H1 (cell line): ENCODE data around the gene HBEGF. TPM values are rescaled to one million over a fixed set of nuclear protein-coding genes. Genes with fewer than 3 reads are reported as not detected.

Source experiments
- CTCF ChIA-PET: fragments of 300-600 bp; sonication (Branson Sonifier 250); formaldehyde crosslinking; loops from one replicate; lab custom pipeline; 2021; ENCODE audit not compliant: partially characterized antibody; lab: Charles Lee
- POLR2A ChIA-PET: fragments of 300-600 bp; sonication (Branson Sonifier 250); formaldehyde crosslinking; loops from one replicate; lab custom pipeline; 2021; ENCODE audit warnings: inconsistent platforms; ENCODE audit not compliant: partially characterized antibody; lab: Charles Lee
- DNase-seq, 2 experiments: peaks; one replicate each; pipeline versions ENCODE4 v3.0.0 to v3.0.0-alpha.2; 2010 to 2022; ENCODE audit warnings: low spot score in 2 of 2, low read depth in 1 of 2, mixed read lengths in 1 of 2
- FAIRE-seq: peaks from 2 replicates; lab custom pipeline; 2011; peaks lifted over from hg19 to GRCh38; lab: Jason Lieb, UNC
- H2AFZ ChIP-seq: 2 replicates; pipeline ENCODE4 v1.8.1; 2012; ENCODE audit warnings: low read length, inconsistent platforms
- H2AK5ac ChIP-seq: 2 replicates; pipeline ENCODE4 v1.6.1; 2013; ENCODE audit warnings: low read depth, low read length
- H2BK120ac ChIP-seq: replicated peaks from 2 replicates; pipeline ENCODE3; 2013; ENCODE audit warnings: low read depth, low read length, inconsistent platforms
- H2BK12ac ChIP-seq: 2 replicates; pipeline ENCODE4 v1.6.1; 2013; ENCODE audit warnings: low read depth, low read length
- H2BK15ac ChIP-seq: 2 replicates; pipeline ENCODE4 v1.6.1; 2013; ENCODE audit warnings: low read length
- H2BK20ac ChIP-seq: 2 replicates; pipeline ENCODE4 v1.6.1; 2013; ENCODE audit warnings: low read length
- H2BK5ac ChIP-seq: 2 replicates; pipeline ENCODE4 v1.6.1; 2013; ENCODE audit warnings: low read depth, low read length
- H3K14ac ChIP-seq: 2 replicates; pipeline ENCODE4 v1.6.1; 2013; ENCODE audit warnings: inconsistent platforms; ENCODE audit not compliant: insufficient read length
- H3K18ac ChIP-seq: 2 replicates; pipeline ENCODE4 v1.6.1; 2013; ENCODE audit warnings: low read length; ENCODE audit errors: extremely low read depth
- H3K23ac ChIP-seq: 2 replicates; pipeline ENCODE4 v1.6.1; 2013; ENCODE audit warnings: inconsistent platforms; ENCODE audit not compliant: insufficient read length
- H3K23me2 ChIP-seq: 2 replicates; pipeline ENCODE4 v1.6.1; 2013; ENCODE audit warnings: low read depth, low read length
- H3K27ac ChIP-seq: 2 replicates; pipeline ENCODE4 v1.6.1; 2011; ENCODE audit warnings: low read depth, low read length, inconsistent platforms
- H3K27me3 ChIP-seq, 4 experiments: replicated peaks in 1 of 4; 1 replicate in 1 of 4; 2 replicates in 3 of 4; pipeline versions ENCODE4 v1.6.1 to v1.8.1; 2011 to 2013; ENCODE audit warnings: low read length in 3 of 4, mild to moderate bottlenecking in 3 of 4, inconsistent platforms in 2 of 4, mixed read lengths in 2 of 4, moderate library complexity in 1 of 4; ENCODE audit not compliant: control insufficient read depth in 3 of 4, insufficient read depth in 3 of 4; ENCODE audit errors: extremely low read depth in 1 of 4
- H3K36me3 ChIP-seq, 4 experiments: 2 replicates each; pipeline versions ENCODE4 v1.6.1 to v1.8.1; 2011 to 2013; ENCODE audit warnings: mild to moderate bottlenecking in 4 of 4, low read length in 3 of 4, moderate library complexity in 2 of 4, control low read depth in 1 of 4, inconsistent platforms in 1 of 4; ENCODE audit not compliant: insufficient read depth in 4 of 4, control insufficient read depth in 2 of 4
- H3K4ac ChIP-seq: replicated peaks from 2 replicates; pipeline ENCODE3; 2013; ENCODE audit warnings: low read length, low read depth, mixed read lengths, inconsistent platforms; ENCODE audit not compliant: insufficient read length
- H3K4me1 ChIP-seq, 4 experiments: replicated peaks in 1 of 4; 1 replicate in 1 of 4; 2 replicates in 3 of 4; pipeline versions ENCODE4 v1.6.1 to v1.8.1; 2011 to 2013; ENCODE audit warnings: low read length in 3 of 4, inconsistent platforms in 2 of 4, mixed read lengths in 1 of 4; ENCODE audit not compliant: insufficient read depth in 4 of 4, control insufficient read depth in 3 of 4
- H3K4me2 ChIP-seq, 2 experiments: 2 replicates each; pipeline versions ENCODE4 v1.6.1 to v1.8.1; 2011 to 2013; ENCODE audit warnings: low read depth in 2 of 2, low read length in 2 of 2, control low read depth in 1 of 2, inconsistent platforms in 1 of 2, mild to moderate bottlenecking in 1 of 2; ENCODE audit not compliant: insufficient read depth in 1 of 2
- H3K4me3 ChIP-seq, 4 experiments: fragments of 200-600, 300-600 bp in 1 of 4; sonication (generic), shearing (Covaris generic), sonication (Bioruptor Twin) in 1 of 4; 2 replicates each; pipeline versions ENCODE4 v1.5.1 to v1.8.1; 2011 to 2016; ENCODE audit warnings: low read length in 4 of 4, low read depth in 3 of 4, control low read depth in 2 of 4, inconsistent platforms in 2 of 4, mild to moderate bottlenecking in 2 of 4, mixed read lengths in 1 of 4, moderate library complexity in 1 of 4; ENCODE audit not compliant: insufficient read depth in 2 of 4; ENCODE audit errors: extremely low read depth in 1 of 4
- H3K56ac ChIP-seq: replicated peaks from 2 replicates; pipeline ENCODE3; 2013; ENCODE audit warnings: low read depth, mild to moderate bottlenecking, mixed read lengths, low read length, inconsistent platforms; ENCODE audit not compliant: insufficient read length
- H3K79me1 ChIP-seq: 2 replicates; pipeline ENCODE4 v1.6.1; 2013; ENCODE audit warnings: low read depth, low read length, control low read depth
- H3K79me2 ChIP-seq, 2 experiments: 2 replicates each; pipeline versions ENCODE4 v1.6.1 to v1.8.1; 2012 to 2013; ENCODE audit warnings: low read length in 2 of 2, mild to moderate bottlenecking in 2 of 2, inconsistent platforms in 1 of 2; ENCODE audit not compliant: insufficient read depth in 2 of 2, control insufficient read depth in 1 of 2
- H3K9ac ChIP-seq, 4 experiments: replicated peaks in 1 of 4; 1 replicate in 1 of 4; 2 replicates in 3 of 4; pipeline versions ENCODE4 v1.6.1 to v1.8.1; 2011 to 2013; ENCODE audit warnings: low read depth in 3 of 4, low read length in 3 of 4, control low read depth in 2 of 4, mild to moderate bottlenecking in 2 of 4, moderate library complexity in 2 of 4, inconsistent platforms in 1 of 4; ENCODE audit errors: extremely low read depth in 1 of 4
- H3K9me3 ChIP-seq, 2 experiments: 2 replicates each; pipeline versions ENCODE4 v1.6.1 to v1.8.1; 2012 to 2013; ENCODE audit warnings: mild to moderate bottlenecking in 2 of 2, moderate library complexity in 2 of 2, control low read depth in 1 of 2, inconsistent platforms in 1 of 2, low read depth in 1 of 2, low read length in 1 of 2, mixed read lengths in 1 of 2; ENCODE audit not compliant: insufficient read depth in 2 of 2
- H4K20me1 ChIP-seq, 2 experiments: replicated peaks in 1 of 2; 2 replicates each; pipeline versions ENCODE3 to v1.8.1; 2011 to 2013; ENCODE audit warnings: inconsistent platforms in 2 of 2, low read length in 2 of 2, mild to moderate bottlenecking in 1 of 2; ENCODE audit not compliant: insufficient read depth in 2 of 2, control insufficient read depth in 1 of 2
- H4K5ac ChIP-seq: 2 replicates; pipeline ENCODE4 v1.6.1; 2013; ENCODE audit warnings: low read length, low read depth, mixed read lengths, inconsistent platforms; ENCODE audit not compliant: insufficient read length
- H4K8ac ChIP-seq: 2 replicates; pipeline ENCODE4 v1.8.0; 2013; ENCODE audit warnings: mild to moderate bottlenecking, moderate library complexity, low read length, inconsistent platforms; ENCODE audit not compliant: insufficient read depth; ENCODE audit errors: extremely low read depth
- H4K91ac ChIP-seq: replicated peaks from 2 replicates; pipeline ENCODE3; 2013; ENCODE audit warnings: low read length, mixed read lengths, inconsistent platforms; ENCODE audit not compliant: insufficient read length
- NRF1 ChIP-seq: IDR thresholded peaks from 2 replicates; pipeline ENCODE4 v1.6.1; 2011; ENCODE audit warnings: mild to moderate bottlenecking, low read depth, low read length, improper control_type of control experiment
- WGBS, 2 experiments: shearing (Covaris generic) in 1 of 2; methylation state at CpG; one replicate each; pipeline versions ENCODE4 v1.1.6 to v1.1.7; 2013 to 2015; ENCODE audit warnings: low lambda C conversion rate in 2 of 2, mixed read lengths in 2 of 2, inconsistent platforms in 1 of 2, low coverage in 1 of 2, missing lambda C conversion rate in 1 of 2; ENCODE audit not compliant: insufficient replicate concordance in 2 of 2, insufficient coverage in 1 of 2, insufficient read length in 1 of 2; ENCODE audit errors: extremely low coverage in 1 of 2, missing lambda C conversion rate in 1 of 2; 5-methylcytosine and 5-hydroxymethylcytosine counted together
- polyA plus RNA-seq, 7 experiments: library from polyadenylated mRNA; depleted of rRNA in 3 of 7; stranded (reverse) in 5 of 7; unstranded in 2 of 7; fragments of >200 nt in 5 of 7; fragments of 200-250 nt in 2 of 7; gene quantifications; 1 replicate in 5 of 7; 2 replicates in 1 of 7; 4 replicates in 1 of 7; pipeline versions ENCODE4 v1.2.1 to v1.2.3, GENCODE V29; 2011 to 2013; ENCODE audit warnings: missing spikeins in 2 of 7, mixed read lengths in 2 of 7
- total RNA-seq: library from RNA; stranded (reverse); fragmentation: NEBNext Ultra II Directional; extraction: Animal tissue kit (Norgen Biotek cat#: 25700); gene quantifications from 2 replicates; pipeline ENCODE4 v1.2.1, GENCODE V29; 2021

The HBEGF gene
- total and polyA plus RNA-seq, 2 of the 8 experiments (the other 6 are each of a cell fraction or from before 2014, with no cell fraction given) = 2.4 to 2.5 TPM

DNA sequence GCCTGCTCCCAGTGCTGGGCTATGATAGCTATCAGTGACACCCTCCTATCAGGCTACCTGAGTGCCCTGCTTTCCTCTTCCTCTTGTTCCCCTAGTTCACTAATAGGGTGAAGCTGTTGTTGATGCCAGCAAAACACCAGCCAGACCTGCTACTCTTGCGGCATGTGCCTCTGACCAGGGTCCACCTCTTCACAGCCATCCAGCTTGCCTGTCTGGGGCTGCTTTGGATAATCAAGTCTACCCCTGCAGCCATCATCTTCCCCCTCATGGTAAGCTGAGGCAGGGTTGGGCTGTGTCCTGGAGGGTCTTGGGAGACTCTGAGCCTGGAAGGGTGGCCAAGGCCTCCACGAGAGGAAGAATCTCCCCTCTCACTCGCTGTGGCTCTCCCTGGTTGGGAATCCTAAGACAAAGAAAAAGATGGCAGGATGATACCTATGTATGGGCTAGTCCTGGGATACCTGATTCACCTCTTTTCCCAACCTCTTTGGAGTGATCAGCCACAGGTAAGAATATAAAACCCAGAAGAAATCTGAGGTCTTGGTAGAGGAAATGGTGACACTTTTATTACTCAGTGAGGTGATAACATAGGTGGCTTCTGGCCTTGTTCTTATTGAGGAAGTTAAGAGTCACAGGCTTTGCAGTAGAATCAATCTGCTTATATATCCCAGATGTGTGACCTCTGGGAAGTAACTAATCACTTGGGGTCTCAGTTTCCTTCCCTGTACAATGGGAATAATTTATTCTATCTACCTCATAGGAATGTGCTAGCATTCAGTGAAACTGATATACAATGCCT, 25.2 kb upstream of the HBEGF start:
- 93% methylated on average over 3 of the region's 3 CpGs; no CpG with 5 or more reads in 1 of the 2 experiments for WGBS, 2 experiments
- H4K8ac ChIP-seq = no peak overlapping the region
- no peak overlapping the region for H2AK5ac ChIP-seq
- no peaks in the 10 kb centered on the region for H3K9me3 ChIP-seq
- H3K14ac ChIP-seq = no peak overlapping the region
- no peaks in the 10 kb centered on the region for H3K27me3 ChIP-seq
- no peaks in the 10 kb centered on the region for H3K36me3 ChIP-seq
- no peak overlapping the region for H2BK12ac ChIP-seq
- no peak overlapping the region for H2BK5ac ChIP-seq
- no peak overlapping the region for H3K18ac ChIP-seq
- H3K4me1 ChIP-seq = peaks cover 0 to 2% (median under 1%) of the 10 kb centered on the region in 4 experiments; a peak in 2 of 7 replicates
- no peak overlapping the region for H3K56ac ChIP-seq
- H2AFZ ChIP-seq = no peak overlapping the region
- no peak overlapping the region for H2BK15ac ChIP-seq
- no peak overlapping the region for H2BK20ac ChIP-seq
- FAIRE-seq (no peak), DNase-seq (no peak)
- no peaks in the 10 kb centered on the region for H4K20me1 ChIP-seq
- H2BK120ac ChIP-seq = no peak overlapping the region
- no peak for TF ChIP-seq NRF1
- CTCF ChIA-PET = interaction anchor here (0.7 to 4.8 kb wide), 25 partner anchors 8 to 351 kb away, joined by 3 to 45 read pairs (median 6); partner anchors contain the start of genes ANKHD1, EIF4EBP3, HBEGF and SLC4A9
- POLR2A ChIA-PET = interaction anchor here (0.7 to 1.2 kb wide), 4 partner anchors 9 to 276 kb away, joined by 3 to 5 read pairs (median 3); partner anchors contain the start of genes EIF4EBP3, IK and NDUFA2
- no peaks in the 10 kb centered on the region; the same call in 1 of the 2 replicates for H3K79me1 ChIP-seq
- no peaks in the 10 kb centered on the region for H3K79me2 ChIP-seq
- H3K4me2 ChIP-seq = no peak overlapping the region
- H3K23me2 ChIP-seq = peaks cover 3% of the 10 kb centered on the region; the same call in 1 of the 2 replicates
- no peak overlapping the region for H3K27ac ChIP-seq
- H3K23ac ChIP-seq = no peak overlapping the region
- no peak overlapping the region for H3K4me3 ChIP-seq
- H3K4ac ChIP-seq = no peak overlapping the region
- H3K9ac ChIP-seq = no peak overlapping the region
- no peak overlapping the region for H4K91ac ChIP-seq
- no peak overlapping the region for H4K5ac ChIP-seq
